CD4-positive, CD25-positive, alpha-beta regulatory T cell (primary cell): ENCODE results near the gene SPATA31D1. TPM values are rescaled to one million over a fixed set of nuclear protein-coding genes. Genes with fewer than 3 reads are reported as not detected.
"Not testable (repeated sequence)": the region's sequence is repeated elsewhere in the genome, so short reads cannot be mapped to it uniquely, and the experiment has no call there.

Source experiments
- ATAC-seq, 2 donors: fragments of 150-1000 bp; cut with Tn5 transposase; one replicate each; pipeline ENCODE4 v1.10.0; 2021; ENCODE audit warnings: low read depth in 2 of 2, moderate number of reproducible peaks in 2 of 2, moderate library complexity in 1 of 2
- DNase-seq, 3 donors: peaks; one replicate each; pipeline versions ENCODE4 v3.0.0 to v3.0.0-alpha.2; 2012 to 2022; ENCODE audit warnings: mixed read lengths in 1 of 3
- H3K27ac ChIP-seq: one replicate; pipeline ENCODE4 v1.7.0; 2013; ENCODE audit warnings: mild to moderate bottlenecking, low read length; ENCODE audit not compliant: insufficient read depth, poor library complexity, severe bottlenecking
- H3K27me3 ChIP-seq: one replicate; pipeline ENCODE4 v1.7.0; 2013; ENCODE audit warnings: low read length; ENCODE audit not compliant: control insufficient read depth, insufficient read depth
- H3K36me3 ChIP-seq: one replicate; pipeline ENCODE4 v1.7.0; 2013; ENCODE audit warnings: mild to moderate bottlenecking, low read length, moderate library complexity; ENCODE audit not compliant: control insufficient read depth, insufficient read depth
- H3K4me1 ChIP-seq: 2 replicates; pipeline ENCODE4 v1.7.0; 2013; ENCODE audit warnings: mild to moderate bottlenecking, low read length; ENCODE audit not compliant: insufficient read depth, control insufficient read depth, poor library complexity, severe bottlenecking
- H3K4me3 ChIP-seq: one replicate; pipeline ENCODE4 v1.7.0; 2013; ENCODE audit warnings: low read depth, mild to moderate bottlenecking, low read length, moderate library complexity
- H3K9me3 ChIP-seq, 2 experiments: 1 replicate in 1 of 2; 2 replicates in 1 of 2; pipeline ENCODE4 v1.7.0; 2013; ENCODE audit warnings: low read length in 2 of 2, mild to moderate bottlenecking in 1 of 2, moderate library complexity in 1 of 2; ENCODE audit not compliant: control insufficient read depth in 2 of 2
- H3K27ac Mint-ChIP-seq, 3 donors: one replicate each; pipeline ENCODE4 v1.8.0; 2020 to 2022; ENCODE audit warnings: mild to moderate bottlenecking in 3 of 3, mixed read lengths in 3 of 3, moderate library complexity in 2 of 3
- H3K27me3 Mint-ChIP-seq: one replicate; pipeline ENCODE4 v1.8.0; 2022; ENCODE audit warnings: mild to moderate bottlenecking, mixed read lengths
- H3K36me3 Mint-ChIP-seq: one replicate; pipeline ENCODE4 v1.8.0; 2020; ENCODE audit warnings: mixed read lengths
- H3K4me1 Mint-ChIP-seq, 4 donors: one replicate each; pipeline ENCODE4 v1.8.0; 2020 to 2022; ENCODE audit warnings: mixed read lengths in 4 of 4, mild to moderate bottlenecking in 1 of 4
- H3K4me3 Mint-ChIP-seq, 4 donors: one replicate each; pipeline ENCODE4 v1.8.0; 2020 to 2022; ENCODE audit warnings: mild to moderate bottlenecking in 4 of 4, mixed read lengths in 4 of 4, moderate library complexity in 3 of 4
- H3K9me3 Mint-ChIP-seq, 7 donors: one replicate each; pipeline ENCODE4 v1.8.0; 2020 to 2022; ENCODE audit warnings: mixed read lengths in 7 of 7, mild to moderate bottlenecking in 3 of 7, moderate library complexity in 2 of 7
- polyA plus RNA-seq, 4 donors: library from polyadenylated mRNA; unstranded; fragments of 300-500 nt; fragmentation: Illumina TruSeq; gene quantifications; one replicate each; pipeline ENCODE4 v1.2.3, GENCODE V29; 2021
- total RNA-seq: library from RNA; stranded (reverse); gene quantifications from one replicate; pipeline ENCODE4 v1.2.3, GENCODE V29; 2022

The SPATA31D1 gene
- total RNA-seq (not detected), polyA plus RNA-seq (not detected)

DNA sequence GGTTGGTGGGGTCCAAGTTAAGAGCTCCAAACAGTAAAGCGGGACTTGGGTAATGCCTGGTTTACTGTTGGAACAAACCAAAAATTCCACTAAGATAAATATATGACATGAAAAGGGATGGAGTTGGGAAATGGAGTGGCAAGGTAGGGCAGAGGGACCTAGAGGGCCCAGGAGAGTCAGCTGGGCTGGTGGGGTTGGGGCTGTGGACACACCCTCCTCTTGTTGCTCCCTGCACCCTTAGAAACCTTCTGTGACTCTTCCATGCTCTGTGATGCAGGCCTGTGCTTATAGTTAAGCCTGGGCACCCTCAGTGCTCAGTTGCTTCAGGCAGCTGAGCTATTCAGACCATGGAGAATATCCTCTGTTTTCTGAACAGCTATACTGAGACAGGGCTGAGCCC is at the start of gene SPATA31D1:
Gene SPATA31D1, plus strand, starts transcription at position 301 of the 400 bp plus-strand sequence. Its CDS starts 47 bp downstream, at position 348.
- H3K27ac ChIP-seq, DNase-seq, H3K27ac Mint-ChIP-seq, H3K36me3 ChIP-seq, H3K4me3 Mint-ChIP-seq, H3K9me3 ChIP-seq, ATAC-seq, H3K4me3 ChIP-seq, H3K27me3 ChIP-seq, H3K4me1 Mint-ChIP-seq, H3K27me3 Mint-ChIP-seq, H3K36me3 Mint-ChIP-seq, H3K4me1 ChIP-seq: not testable (repeated sequence)
- peaks cover 0 to 20% (median 10%) of the 10 kb centered on the region in 7 donors for H3K9me3 Mint-ChIP-seq

DNA sequence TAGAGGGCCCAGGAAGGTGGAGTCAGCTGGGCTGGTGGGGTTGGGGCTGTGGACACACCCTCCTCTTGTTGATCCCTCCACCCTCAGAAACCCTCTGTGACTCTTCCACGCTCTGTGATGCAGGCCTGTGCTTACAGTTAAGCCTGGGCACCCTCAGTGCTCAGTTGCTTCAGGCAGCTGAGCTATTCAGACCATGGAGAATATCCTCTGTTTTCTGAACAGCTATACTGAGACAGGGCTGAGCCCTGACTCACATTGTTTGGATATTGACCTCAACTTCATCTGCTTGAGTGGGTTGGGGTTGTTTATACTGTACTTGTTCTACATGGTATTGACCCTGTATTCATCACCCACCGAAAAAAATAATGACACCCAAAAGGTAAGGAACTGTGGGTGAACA is 45.2 kb upstream of the SPATA31D1 start, which contains the start of gene SPATA31D3:
Gene SPATA31D3, plus strand, starts transcription at position 108 of the 400 bp plus-strand sequence. Its CDS starts 86 bp downstream, at position 194.
- not testable (repeated sequence) for H3K4me3 ChIP-seq, H3K27me3 ChIP-seq

DNA sequence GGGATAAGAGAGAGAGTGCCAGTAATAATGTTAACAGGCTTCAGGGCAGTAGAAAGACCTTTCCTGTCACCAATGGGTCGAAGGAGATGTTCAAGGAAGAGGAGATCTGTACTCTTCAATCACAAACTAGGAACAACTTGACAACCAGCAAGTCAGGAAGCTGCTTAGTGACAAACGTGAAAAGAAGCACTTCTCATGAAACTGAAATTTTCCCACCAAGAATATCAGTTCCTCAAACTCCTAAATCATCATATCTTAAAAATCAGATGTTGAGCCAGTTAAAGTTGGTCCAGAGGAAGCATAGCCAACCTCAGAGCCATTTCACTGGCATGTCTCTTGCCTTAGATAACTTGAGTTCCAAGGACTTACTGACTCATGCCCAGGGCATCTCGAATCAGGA is 39.9 kb upstream of the SPATA31D1 start:
- not testable (repeated sequence) for ATAC-seq, H3K27me3 ChIP-seq, H3K36me3 ChIP-seq, H3K4me3 ChIP-seq, H3K4me1 Mint-ChIP-seq, H3K27ac Mint-ChIP-seq, H3K36me3 Mint-ChIP-seq, H3K4me1 ChIP-seq, H3K27ac ChIP-seq, DNase-seq, H3K27me3 Mint-ChIP-seq, H3K4me3 Mint-ChIP-seq, H3K9me3 ChIP-seq
- H3K9me3 Mint-ChIP-seq = peaks cover 0 to 17% (median 4%) of the 10 kb centered on the region in 7 donors

More for the DNA sequence above, 45.2 kb upstream of the SPATA31D1 start, which contains the start of gene SPATA31D3:
- not testable (repeated sequence) for H3K9me3 Mint-ChIP-seq, H3K4me3 Mint-ChIP-seq, H3K27ac ChIP-seq, H3K4me1 Mint-ChIP-seq, H3K4me1 ChIP-seq, H3K27ac Mint-ChIP-seq, DNase-seq, H3K27me3 Mint-ChIP-seq, H3K36me3 ChIP-seq, ATAC-seq, H3K36me3 Mint-ChIP-seq, H3K9me3 ChIP-seq

DNA sequence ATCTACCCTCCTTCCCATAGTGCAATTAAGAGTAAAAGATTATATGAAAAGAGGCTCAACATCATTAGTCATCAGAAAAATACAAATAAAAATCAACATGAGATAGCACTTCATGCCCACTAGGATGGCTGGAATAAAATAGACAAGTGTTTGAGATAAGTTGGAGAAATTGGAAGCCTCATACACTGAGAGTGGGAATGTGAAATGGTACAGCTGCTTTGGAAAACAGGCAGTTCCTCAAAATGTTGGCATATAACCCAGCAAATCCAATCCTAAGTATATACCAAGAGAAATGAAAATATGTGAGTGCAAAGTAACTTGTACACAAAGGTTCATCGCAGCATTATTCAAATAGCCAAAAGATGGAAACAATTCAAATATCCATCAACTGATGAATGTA is 35.5 kb upstream of the SPATA31D1 start:
- no peak for ATAC-seq
- H3K4me1 Mint-ChIP-seq = no peaks in the 10 kb centered on the region
- no peaks in the 10 kb centered on the region for H3K27me3 Mint-ChIP-seq
- H3K27me3 ChIP-seq = no peaks in the 10 kb centered on the region
- no peak for DNase-seq
- H3K9me3 ChIP-seq = peaks cover 0 to 5% of the 10 kb centered on the region in 2 experiments
- no peaks in the 10 kb centered on the region for H3K36me3 ChIP-seq
- H3K27ac ChIP-seq = no peak overlapping the region
- H3K9me3 Mint-ChIP-seq = peaks cover 0 to 45% (median 8%) of the 10 kb centered on the region in 7 donors
- no peaks in the 10 kb centered on the region for H3K36me3 Mint-ChIP-seq
- no peak overlapping the region for H3K27ac Mint-ChIP-seq
- H3K4me3 Mint-ChIP-seq = no peak overlapping the region
- no peaks in the 10 kb centered on the region for H3K4me1 ChIP-seq
- H3K4me3 ChIP-seq = no peak overlapping the region

DNA sequence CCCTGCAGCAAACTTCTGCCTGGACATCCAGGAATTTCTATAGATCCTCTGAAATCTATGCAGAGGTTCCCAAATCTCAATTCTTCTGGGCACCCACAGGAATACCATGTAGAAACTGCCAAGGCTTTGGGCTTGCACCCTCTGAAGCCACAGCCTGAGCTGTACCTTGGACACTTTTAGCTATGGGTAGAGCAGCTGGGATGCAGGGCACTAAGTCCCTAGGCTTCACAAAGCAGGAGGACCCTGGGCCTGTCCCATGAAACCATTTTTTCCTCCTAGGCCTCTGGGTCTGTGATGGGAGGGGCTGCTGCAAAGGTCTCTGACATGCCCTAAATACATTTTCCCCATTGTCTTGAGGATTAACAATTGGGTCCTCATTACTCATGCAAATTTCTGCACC is 32.9 kb upstream of the SPATA31D1 start:
- H3K4me3 ChIP-seq = no peak overlapping the region
- Mint-ChIP-seq H3K9me3 (peaks cover 0 to 48% (median 11%) of the 10 kb centered on the region in 7 donors), H3K36me3 (no peaks in the 10 kb centered on the region), H3K27me3 (no peaks in the 10 kb centered on the region), H3K27ac (no peak overlapping the region), H3K4me1 (no peaks in the 10 kb centered on the region), H3K4me3 (no peak overlapping the region)
- H3K27ac ChIP-seq = no peak overlapping the region
- no peaks in the 10 kb centered on the region for H3K27me3 ChIP-seq
- H3K4me1 ChIP-seq = no peaks in the 10 kb centered on the region
- no peak for DNase-seq
- ATAC-seq = no peak
- H3K36me3 ChIP-seq = no peaks in the 10 kb centered on the region
- H3K9me3 ChIP-seq = peaks cover 0 to 5% of the 10 kb centered on the region in 2 experiments

DNA sequence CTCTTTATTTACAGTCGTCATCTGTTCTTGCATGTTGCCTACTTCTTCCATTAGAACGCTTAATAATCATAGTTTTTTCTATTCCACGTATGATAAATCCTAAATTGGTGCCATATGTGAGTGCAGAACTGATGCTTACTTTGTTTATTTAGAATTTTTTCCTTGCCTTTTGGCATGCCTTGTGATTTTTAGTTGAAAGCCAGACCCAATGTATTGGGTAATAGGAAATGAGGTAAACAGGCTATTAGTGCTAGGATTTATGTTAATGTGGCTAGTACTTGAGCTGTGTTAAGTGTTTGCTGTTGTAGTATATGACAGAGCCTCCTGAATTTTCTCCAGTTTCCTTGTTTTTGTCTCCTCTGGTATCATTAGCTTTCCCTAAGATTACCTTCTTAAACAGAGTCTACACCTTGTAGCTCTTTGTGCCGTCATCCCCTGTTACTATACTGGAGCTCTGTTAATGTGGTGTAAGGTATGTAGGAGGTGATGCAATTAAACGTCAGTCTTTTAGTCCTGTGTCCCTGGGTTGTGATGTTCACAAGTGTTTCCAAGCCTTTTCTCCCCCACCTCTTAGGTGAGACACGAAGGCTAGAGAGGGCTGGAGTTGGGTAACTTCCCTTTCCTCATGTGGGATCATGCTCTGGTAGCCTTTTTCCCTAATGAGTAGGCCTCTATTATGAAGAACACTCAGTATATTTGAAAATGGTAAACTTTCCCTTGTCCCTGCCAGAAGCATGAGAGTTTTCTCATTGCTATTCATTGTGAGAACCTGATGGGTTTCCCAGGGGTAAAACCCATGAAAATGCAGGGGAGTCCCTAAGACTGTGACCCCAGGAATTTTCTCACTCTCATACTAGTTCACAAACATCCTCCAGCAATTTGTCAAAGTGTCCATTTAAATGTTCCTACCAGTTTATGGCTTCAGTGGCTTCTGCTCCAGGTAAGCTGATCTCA is 24.1 kb upstream of the SPATA31D1 start:
- H3K36me3 Mint-ChIP-seq = no peaks in the 10 kb centered on the region
- Histone ChIP-seq H3K36me3 (no peaks in the 10 kb centered on the region), H3K4me1 (no peaks in the 10 kb centered on the region), H3K27me3 (no peaks in the 10 kb centered on the region), H3K27ac (no peak overlapping the region), H3K4me3 (no peak overlapping the region), H3K9me3 (peaks cover 0 to 2% of the 10 kb centered on the region in 2 experiments)
- peaks cover 0 to 11% (median 8%) of the 10 kb centered on the region in 7 donors for H3K9me3 Mint-ChIP-seq
- ATAC-seq (no peak), DNase-seq (no peak)
- no peaks in the 10 kb centered on the region for H3K27me3 Mint-ChIP-seq
- H3K4me1 Mint-ChIP-seq = no peaks in the 10 kb centered on the region
- no peak overlapping the region for H3K27ac Mint-ChIP-seq
- no peak overlapping the region for H3K4me3 Mint-ChIP-seq

DNA sequence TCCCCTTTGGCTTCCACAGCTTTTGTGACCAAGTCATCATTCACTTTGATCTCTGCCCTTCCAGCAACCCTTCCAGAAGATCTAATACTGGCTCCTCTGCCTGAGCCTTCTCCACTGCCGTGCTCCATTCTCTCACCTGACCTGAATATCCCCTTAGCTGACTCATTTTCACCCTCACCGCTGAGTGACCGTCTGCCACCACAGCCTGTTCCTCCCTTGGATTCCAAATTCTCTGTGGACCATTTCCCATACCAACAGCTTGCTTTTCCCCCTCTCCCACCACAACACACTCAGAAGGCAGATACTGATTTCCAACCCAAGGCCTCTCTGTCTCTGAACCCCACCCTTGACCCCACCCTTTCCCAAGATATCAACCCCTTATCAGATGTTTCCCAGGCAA is 20.5 kb upstream of the SPATA31D1 start:
- no peaks in the 10 kb centered on the region for H3K4me1 ChIP-seq
- Mint-ChIP-seq H3K4me3 (no peak overlapping the region), H3K4me1 (no peaks in the 10 kb centered on the region), H3K9me3 (peaks cover 0 to 21% (median 8%) of the 10 kb centered on the region in 7 donors), H3K27me3 (no peaks in the 10 kb centered on the region), H3K27ac (no peak overlapping the region), H3K36me3 (no peaks in the 10 kb centered on the region)
- ATAC-seq (no peak), DNase-seq (no peak)
- no peaks in the 10 kb centered on the region for H3K27me3 ChIP-seq
- H3K36me3 ChIP-seq = no peaks in the 10 kb centered on the region
- H3K4me3 ChIP-seq = no peak overlapping the region
- peaks cover 0 to 4% of the 10 kb centered on the region in 2 experiments for H3K9me3 ChIP-seq
- no peak overlapping the region for H3K27ac ChIP-seq
